Anterior cingulate cortex (tissue), 58 donors: ENCODE results near the gene KIF26A.
"Not testable (repeated sequence)": the region's sequence is repeated elsewhere in the genome, so short reads cannot be mapped to it uniquely, and the experiment has no call there.

Experiments
- DNase-seq, 58 donors: peaks; one replicate each; lab custom pipeline; 2025; lab: John Stamatoyannopoulos, UW

The KIF26A gene

GRCh38 chr14:104225278-104226190, 87.1 kb downstream of the KIF26A start:
- not testable (repeated sequence) for DNase-seq

DNA sequence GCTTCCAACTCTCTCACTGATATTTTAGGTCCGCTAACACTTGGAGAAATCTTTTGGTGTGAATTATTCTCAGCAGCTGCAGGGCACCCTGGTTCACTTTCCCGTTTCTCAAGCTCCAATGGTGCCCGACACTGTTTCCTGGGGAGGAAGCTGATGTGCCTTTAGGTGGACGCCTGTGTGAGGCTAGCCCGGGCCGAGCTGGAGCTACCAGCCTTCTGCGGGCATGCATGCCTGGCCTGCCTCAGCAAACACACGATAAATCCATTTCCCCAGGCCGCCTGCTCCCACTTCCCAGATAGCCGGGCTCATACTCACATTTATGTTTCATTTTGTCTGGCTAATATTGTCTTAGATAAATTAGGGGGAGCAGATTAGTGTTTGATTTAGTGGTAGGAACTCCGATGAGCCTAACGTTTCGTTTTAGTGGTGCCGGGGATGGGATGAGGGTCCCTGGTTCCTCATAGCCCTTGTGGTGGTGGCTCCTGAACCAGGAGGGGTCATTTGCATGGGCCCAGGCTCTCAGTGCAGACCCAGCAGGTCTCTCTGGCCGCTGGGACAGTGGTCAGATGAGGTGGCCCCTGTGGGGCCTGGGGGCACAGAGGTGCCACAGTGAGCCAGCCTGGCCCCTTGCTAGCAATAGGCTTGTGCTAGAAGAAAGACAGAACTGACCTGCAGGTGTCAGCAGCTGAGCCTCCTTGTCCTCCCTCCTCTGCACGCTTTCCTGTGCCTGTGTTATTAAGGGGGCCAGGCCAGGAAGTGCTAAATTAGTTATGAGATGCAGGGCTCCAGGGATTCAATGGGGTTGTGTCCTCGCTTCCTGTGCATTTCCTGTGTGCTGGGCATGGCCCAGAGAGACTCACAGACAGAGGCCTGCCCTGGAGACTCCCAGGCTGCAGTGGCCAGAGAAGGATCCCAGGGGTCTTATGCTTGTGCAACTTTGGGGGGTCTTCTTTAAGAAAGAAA, 88.3 kb downstream of the KIF26A start:
- DNase-seq = no peak

DNA sequence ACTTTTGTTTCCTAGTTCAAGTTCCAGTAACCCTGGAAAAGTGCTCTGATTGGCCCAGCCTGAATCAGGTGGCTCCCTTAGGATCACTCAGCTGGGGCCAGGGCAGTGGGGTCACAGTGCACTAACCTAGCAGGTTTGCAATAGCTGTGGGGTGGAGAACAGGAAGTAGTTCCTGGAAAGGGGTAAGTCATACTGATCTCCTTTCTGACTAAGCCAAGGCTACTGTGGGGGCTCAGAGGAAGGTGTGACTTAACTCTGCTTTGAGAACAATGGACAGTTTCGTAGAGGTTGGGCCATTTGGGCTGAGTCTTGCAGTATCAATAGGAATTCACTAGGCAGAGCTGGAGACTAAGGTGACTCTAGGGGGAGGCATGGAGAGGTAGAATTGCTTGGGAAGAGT, 89.4 kb downstream of the KIF26A start:
- no peak for DNase-seq

- DNase-seq = no peak
Measured at GRCh38 chr14:104228221-104228620, 89.8 kb downstream of the KIF26A start.

DNA sequence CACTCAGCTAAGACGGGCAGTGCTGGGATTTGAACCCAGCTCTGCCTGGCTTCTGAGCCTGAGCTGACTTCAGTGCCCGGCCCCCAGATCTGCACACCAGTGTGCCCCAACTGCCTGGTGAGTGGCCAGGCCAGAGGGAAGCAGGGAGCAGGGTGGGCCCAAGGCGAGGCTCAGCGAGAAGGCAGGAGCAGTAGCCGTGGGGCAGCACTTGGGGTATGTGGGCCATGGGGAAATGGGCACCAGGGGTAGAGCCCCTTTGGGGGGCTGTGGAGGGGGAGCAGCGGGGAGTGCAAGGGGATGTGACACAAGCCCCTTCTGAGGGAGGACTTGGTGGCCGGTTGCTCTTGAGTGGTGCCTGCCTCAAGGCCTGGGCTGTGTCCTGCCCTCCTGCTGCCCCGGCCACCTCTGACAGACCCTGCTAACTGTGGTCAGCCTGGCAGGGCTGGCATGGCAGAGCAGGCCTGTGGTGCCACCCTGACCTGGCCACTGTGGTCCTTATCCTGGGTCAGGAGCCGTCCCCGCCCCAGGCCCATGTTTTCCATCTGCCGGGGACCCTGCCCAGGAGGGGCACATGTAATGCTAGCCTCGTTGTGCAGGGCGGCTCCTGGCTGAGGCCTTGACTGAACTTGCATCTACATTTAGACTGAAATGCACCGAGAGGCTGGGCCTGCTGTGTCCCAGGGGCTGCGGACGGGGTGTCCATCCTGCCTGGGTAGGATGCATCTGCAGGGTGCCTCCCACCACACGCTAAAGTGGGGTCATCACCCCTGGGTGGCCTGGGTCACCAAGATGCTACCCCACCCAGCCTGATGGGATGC, 90.5 kb downstream of the KIF26A start:
- DNase-seq = no peak

DNA sequence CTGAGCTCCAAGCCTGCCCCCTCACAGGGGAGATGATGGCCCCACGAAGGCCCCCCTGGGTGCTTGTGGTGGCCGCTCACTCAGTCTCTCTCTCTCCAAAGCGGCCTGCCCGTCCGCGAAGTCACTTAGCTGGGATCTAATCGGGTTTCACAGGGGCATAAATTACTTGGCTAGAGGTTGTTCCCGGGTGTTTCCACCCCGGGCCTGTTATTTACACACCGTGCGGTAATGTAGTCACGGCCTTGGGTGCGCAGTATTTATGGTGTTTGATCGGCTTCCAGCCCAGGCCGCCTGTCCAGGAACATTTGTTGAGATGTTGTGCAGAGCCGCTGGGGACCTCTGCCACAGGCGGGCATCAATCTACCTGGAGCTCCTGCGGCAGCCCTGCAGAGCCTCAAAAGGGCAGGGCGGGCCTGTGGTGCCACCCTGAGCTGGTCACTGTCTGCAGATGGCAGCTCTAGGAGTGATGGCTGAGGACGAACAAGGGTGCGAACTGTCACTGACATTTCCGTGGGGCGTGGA, 91.2 kb downstream of the KIF26A start:
- DNase-seq = no peak

- no peak for DNase-seq
Measured at GRCh38 chr14:104230119-104230815, 91.9 kb downstream of the KIF26A start.
